Bronchial epithelial cell (primary cell): ENCODE results near the gene ACTMAP. TPM values are rescaled to one million over a fixed set of nuclear protein-coding genes. Genes with fewer than 3 reads are reported as not detected.
"Not testable (repeated sequence)": the region's sequence is repeated elsewhere in the genome, so short reads cannot be mapped to it uniquely, and the experiment has no call there.

Source experiments
- DNase-seq: peaks from one replicate; pipeline ENCODE4 v3.0.0-alpha.2; 2010; ENCODE audit warnings: low read depth
- FAIRE-seq: peaks from 2 replicates; lab custom pipeline; 2011; peaks lifted over from hg19 to GRCh38; lab: Jason Lieb, UNC
- H3K27me3 ChIP-seq: 2 replicates; pipeline ENCODE4 v1.5.1; 2011; ENCODE audit warnings: low read length; ENCODE audit not compliant: control insufficient read depth, insufficient read depth
- H3K36me3 ChIP-seq: 2 replicates; pipeline ENCODE4 v1.5.1; 2011; ENCODE audit warnings: low read length; ENCODE audit not compliant: control insufficient read depth, insufficient read depth
- H3K4me3 ChIP-seq: 2 replicates; pipeline ENCODE4 v1.5.1; 2011; ENCODE audit warnings: mild to moderate bottlenecking, low read depth, low read length, control low read depth
- CTCF ChIP-seq: IDR thresholded peaks from 2 replicates; pipeline ENCODE4 v1.5.1; 2011; ENCODE audit warnings: mild to moderate bottlenecking, moderate library complexity, low read length, control low read depth, inconsistent platforms; ENCODE audit not compliant: insufficient read depth, severe bottlenecking
- total RNA-seq: library from RNA; depleted of rRNA; stranded (reverse); fragments of >200 nt; gene quantifications from 2 replicates; pipeline ENCODE4 v1.2.1, GENCODE V29; 2014

The ACTMAP gene
- total RNA-seq, 1 donor from 2014 or later, result 0.26 TPM

GRCh38 chr19:40768869-40769268, 18.6 kb upstream of the ACTMAP start:
- Histone ChIP-seq H3K27me3 (no peaks in the 10 kb centered on the region), H3K4me3 (no peak overlapping the region), H3K36me3 (peaks cover 13% of the 10 kb centered on the region)
- no peak for FAIRE-seq
- TF ChIP-seq CTCF, result no peak
- no peak for DNase-seq

GRCh38 chr19:40766385-40766784, 16.1 kb upstream of the ACTMAP start:
- not testable (repeated sequence) for FAIRE-seq, H3K4me3 ChIP-seq, DNase-seq, H3K27me3 ChIP-seq
- peaks cover 31% of the 10 kb centered on the region for H3K36me3 ChIP-seq

GRCh38 chr19:40763963-40764362, 13.7 kb upstream of the ACTMAP start:
- Histone ChIP-seq H3K36me3 (peaks cover 42% of the 10 kb centered on the region), H3K27me3 (no peaks in the 10 kb centered on the region), H3K4me3 (no peak overlapping the region)
- FAIRE-seq (no peak), DNase-seq (no peak)
- no peak for TF ChIP-seq CTCF

GRCh38 chr19:40763526-40763925, 13.2 kb upstream of the ACTMAP start:
- FAIRE-seq, result no peak
- H3K4me3 ChIP-seq, result no peak overlapping the region
- H3K27me3 ChIP-seq, result no peaks in the 10 kb centered on the region
- no peak for TF ChIP-seq CTCF
- H3K36me3 ChIP-seq, result peaks cover 42% of the 10 kb centered on the region
- no peak for DNase-seq

- Histone ChIP-seq H3K36me3 (peaks cover 45% of the 10 kb centered on the region), H3K4me3 (no peak overlapping the region), H3K27me3 (no peaks in the 10 kb centered on the region)
- no peak for DNase-seq
- no peak for FAIRE-seq
- TF ChIP-seq CTCF, result no peak
Measured at GRCh38 chr19:40762754-40763470, 12.6 kb upstream of the ACTMAP start.

- no peak for TF ChIP-seq CTCF
- FAIRE-seq, result no peak
- peaks cover 38% of the 10 kb centered on the region for H3K36me3 ChIP-seq
- no peaks in the 10 kb centered on the region for H3K27me3 ChIP-seq
- DNase-seq, result no peak
- no peak overlapping the region for H3K4me3 ChIP-seq
Measured at GRCh38 chr19:40759352-40759751, 9.1 kb upstream of the ACTMAP start.
